ENCODE measurements around the gene TNRC18. TPM values are rescaled to one million over a fixed set of nuclear protein-coding genes. Genes with fewer than 3 reads are reported as not detected.

TNRC18 gene
- total RNA-seq, 4 donors from 2014 or later = 112 to 325 (median 211) TPM

DNA sequence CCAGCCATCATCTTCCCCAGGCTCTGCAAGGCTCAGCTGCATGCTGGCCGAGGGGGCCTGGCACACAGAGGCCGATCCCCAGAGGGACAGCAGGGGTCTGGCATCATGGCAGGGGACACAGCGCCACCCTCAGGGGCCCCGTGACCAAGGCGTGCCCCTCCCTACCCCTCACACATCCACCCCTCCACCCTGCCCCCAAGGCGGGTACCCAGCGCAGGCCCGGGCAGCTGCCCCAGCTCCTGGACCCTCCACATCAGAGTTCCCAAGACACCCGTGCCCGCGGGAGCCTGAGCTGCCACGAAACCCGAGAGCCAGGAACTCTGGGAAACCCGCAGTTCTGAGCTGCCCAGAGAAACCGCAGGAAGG is 46.5 kb upstream of the TNRC18 start:
- Histone ChIP-seq H3K36me3 (no peaks in the 10 kb centered on the region), H3K4me3 (no peak overlapping the region)

DNA sequence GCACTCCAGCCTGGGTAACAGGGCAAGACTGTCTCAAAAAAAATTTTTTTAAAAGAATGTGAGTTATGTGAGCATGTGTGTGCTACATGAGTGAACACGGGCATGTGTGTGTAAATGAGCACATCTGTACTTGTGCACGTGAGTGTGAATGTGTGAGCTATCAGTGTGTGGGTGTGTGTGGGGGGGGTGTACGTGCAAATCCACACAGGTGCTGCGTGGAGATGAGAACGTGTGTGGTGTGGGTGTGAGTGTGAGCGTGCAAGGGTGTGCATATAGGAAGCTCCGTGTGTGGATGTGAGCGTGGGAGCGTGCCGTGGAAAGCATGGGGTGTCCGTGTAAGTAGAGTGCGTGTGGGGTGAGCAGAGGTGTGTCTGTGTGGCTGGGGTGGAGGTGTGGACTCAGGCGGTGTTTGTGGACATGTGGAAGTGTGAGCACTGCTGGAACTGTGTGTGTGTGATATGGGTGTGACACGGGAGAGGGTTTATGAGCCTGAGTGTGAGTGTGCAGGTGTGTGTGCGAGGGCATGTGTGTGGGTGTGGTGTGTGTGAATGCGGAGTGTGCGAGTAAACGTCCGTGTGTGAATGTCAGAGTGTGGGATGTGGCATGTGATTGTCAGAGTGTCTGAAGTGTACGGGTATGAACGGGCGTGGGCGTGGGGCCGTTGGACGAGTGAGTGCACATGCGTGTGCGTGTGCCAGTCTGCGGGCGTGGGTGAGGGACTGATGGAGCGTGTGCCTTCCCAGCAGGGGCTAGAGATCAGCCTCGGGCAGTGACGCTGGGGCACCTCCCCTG is 45.9 kb upstream of the TNRC18 start:
- no peaks in the 10 kb centered on the region for H3K9me3 ChIP-seq
- no peaks in the 10 kb centered on the region for H3K4me1 ChIP-seq
- no peak overlapping the region for H3K27ac ChIP-seq
- no peaks in the 10 kb centered on the region for H3K36me3 ChIP-seq
- no peak overlapping the region for H3K4me3 ChIP-seq
- DNase-seq = no peak
- H3K27me3 ChIP-seq = no peaks in the 10 kb centered on the region
- TF ChIP-seq, protein P1, sequence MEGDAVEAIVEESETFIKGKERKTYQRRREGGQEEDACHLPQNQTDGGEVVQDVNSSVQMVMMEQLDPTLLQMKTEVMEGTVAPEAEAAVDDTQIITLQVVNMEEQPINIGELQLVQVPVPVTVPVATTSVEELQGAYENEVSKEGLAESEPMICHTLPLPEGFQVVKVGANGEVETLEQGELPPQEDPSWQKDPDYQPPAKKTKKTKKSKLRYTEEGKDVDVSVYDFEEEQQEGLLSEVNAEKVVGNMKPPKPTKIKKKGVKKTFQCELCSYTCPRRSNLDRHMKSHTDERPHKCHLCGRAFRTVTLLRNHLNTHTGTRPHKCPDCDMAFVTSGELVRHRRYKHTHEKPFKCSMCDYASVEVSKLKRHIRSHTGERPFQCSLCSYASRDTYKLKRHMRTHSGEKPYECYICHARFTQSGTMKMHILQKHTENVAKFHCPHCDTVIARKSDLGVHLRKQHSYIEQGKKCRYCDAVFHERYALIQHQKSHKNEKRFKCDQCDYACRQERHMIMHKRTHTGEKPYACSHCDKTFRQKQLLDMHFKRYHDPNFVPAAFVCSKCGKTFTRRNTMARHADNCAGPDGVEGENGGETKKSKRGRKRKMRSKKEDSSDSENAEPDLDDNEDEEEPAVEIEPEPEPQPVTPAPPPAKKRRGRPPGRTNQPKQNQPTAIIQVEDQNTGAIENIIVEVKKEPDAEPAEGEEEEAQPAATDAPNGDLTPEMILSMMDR (IDR thresholded peaks at IDR 0.05) = no peak
- TF ChIP-seq POLR2A (IDR thresholded peaks at IDR 0.05) = no peak

More for the DNA sequence above, 46.5 kb upstream of the TNRC18 start:
- no peaks in the 10 kb centered on the region for H3K9me3 ChIP-seq
- TF ChIP-seq POLR2A (IDR thresholded peaks at IDR 0.05) = no peak
- TF ChIP-seq, protein P1 (IDR thresholded peaks at IDR 0.05) = no peak
- H3K27me3 ChIP-seq = no peaks in the 10 kb centered on the region
- no peak overlapping the region for H3K27ac ChIP-seq
- no peak for DNase-seq
- no peaks in the 10 kb centered on the region for H3K4me1 ChIP-seq

DNA sequence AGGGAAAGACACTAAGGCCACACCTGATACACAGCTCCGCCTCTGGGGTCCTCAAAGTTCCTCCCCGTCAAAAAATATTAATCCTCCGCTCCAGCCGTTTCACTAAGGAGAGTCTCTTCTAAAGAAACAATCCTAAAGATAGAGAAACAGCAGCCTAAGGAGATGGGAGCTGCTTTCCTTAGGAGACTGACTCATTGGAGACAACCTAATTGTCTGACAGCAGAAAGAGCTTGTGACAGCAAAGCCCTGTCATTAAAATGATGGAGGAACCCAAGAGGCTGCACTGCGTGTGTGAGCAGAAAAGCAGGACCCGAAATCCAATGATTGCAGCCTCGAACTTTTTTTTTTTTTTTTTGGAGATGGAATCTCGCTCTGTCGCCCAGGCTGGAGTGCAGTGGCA is 44.0 kb upstream of the TNRC18 start:
- no peak overlapping the region for H3K27ac ChIP-seq
- H3K4me1 ChIP-seq = no peaks in the 10 kb centered on the region
- no peak overlapping the region for H3K4me3 ChIP-seq
- H3K27me3 ChIP-seq = no peaks in the 10 kb centered on the region
- H3K36me3 ChIP-seq = no peaks in the 10 kb centered on the region
- TF ChIP-seq POLR2A (IDR thresholded peaks at IDR 0.05) = no peak
- no peaks in the 10 kb centered on the region for H3K9me3 ChIP-seq
- DNase-seq = no peak

GRCh38 chr7:5466551-5466950 is 42.9 kb upstream of the TNRC18 start:
- Histone ChIP-seq H3K27me3 (no peaks in the 10 kb centered on the region), H3K36me3 (no peaks in the 10 kb centered on the region), H3K27ac (no peak overlapping the region), H3K4me1 (no peaks in the 10 kb centered on the region), H3K4me3 (no peak overlapping the region), H3K9me3 (no peaks in the 10 kb centered on the region)
- no peak for DNase-seq
- TF ChIP-seq, protein P1 (IDR thresholded peaks at IDR 0.05) = no peak
- no peak for TF ChIP-seq POLR2A (IDR thresholded peaks at IDR 0.05)

DNA sequence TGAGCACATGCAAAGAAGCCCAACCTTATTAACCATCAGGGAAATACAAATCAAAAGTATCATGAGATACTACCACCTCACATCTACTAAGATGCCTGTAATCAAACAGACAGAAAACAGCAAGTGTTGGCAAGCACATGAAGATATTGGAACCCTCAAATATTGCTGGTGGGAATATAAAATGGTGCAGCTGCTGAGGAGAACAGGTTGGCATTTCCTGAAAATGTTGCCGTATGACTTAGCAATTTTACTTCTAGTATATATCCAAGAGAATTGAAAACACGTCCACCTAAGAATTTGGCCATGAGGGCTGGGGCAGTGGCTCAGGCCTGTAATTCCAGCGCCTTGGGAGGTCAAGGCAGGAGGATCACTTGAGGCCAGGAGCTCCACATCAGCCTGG is 39.4 kb upstream of the TNRC18 start:
- no peaks in the 10 kb centered on the region for H3K9me3 ChIP-seq
- no peak overlapping the region for H3K4me3 ChIP-seq
- TF ChIP-seq, protein P1 (IDR thresholded peaks at IDR 0.05) = no peak
- no peak for TF ChIP-seq POLR2A (IDR thresholded peaks at IDR 0.05)
- DNase-seq = no peak
- H3K4me1 ChIP-seq = no peaks in the 10 kb centered on the region
- H3K36me3 ChIP-seq = no peaks in the 10 kb centered on the region
- H3K27me3 ChIP-seq = no peaks in the 10 kb centered on the region
- H3K27ac ChIP-seq = no peak overlapping the region

GRCh38 chr7:5462216-5462615 is 38.6 kb upstream of the TNRC18 start:
- TF ChIP-seq POLR2A (IDR thresholded peaks at IDR 0.05) = no peak
- TF ChIP-seq, protein P1 (IDR thresholded peaks at IDR 0.05) = no peak
- no peak for DNase-seq
- Histone ChIP-seq H3K36me3 (no peaks in the 10 kb centered on the region), H3K27ac (no peak overlapping the region), H3K27me3 (no peaks in the 10 kb centered on the region), H3K9me3 (no peaks in the 10 kb centered on the region), H3K4me1 (no peaks in the 10 kb centered on the region), H3K4me3 (no peak overlapping the region)

Data from Peyer's patch (tissue), 4 donors.